T47D (cell line): ENCODE measurements around the gene SIGLEC10.

Experiments used
- DNase-seq, 2 experiments: peaks; one replicate each; pipeline versions ENCODE4 v3.0.0 to v3.0.0-alpha.2; 2011 to 2012; ENCODE audit warnings: low read depth in 1 of 2, low spot score in 1 of 2
- JUND ChIP-seq: IDR thresholded peaks from 2 replicates; pipeline ENCODE4 v1.6.1; 2012; ENCODE audit warnings: low read depth
- in situ Hi-C: cut with HindIII; loops from 2 replicates; pipeline ENCODE4 v1.10.0; 2016; ENCODE audit warnings: low sequenced_read_pairs, low pct_unique_long_range_greater_than_20kb

The SIGLEC10 gene

GRCh38 chr19:51365211-51365964 is 52.1 kb downstream of the SIGLEC10 start:
- in situ Hi-C loops = no loop called here
- no peak for TF ChIP-seq JUND
- peak in 1 of 2 experiments; percentile 28 for DNase-seq

- DNase-seq = no peak
- in situ Hi-C loops = no loop called here
- TF ChIP-seq JUND = no peak
Observed at GRCh38 chr19:51364200-51365106, 53.0 kb downstream of the SIGLEC10 start.

DNA sequence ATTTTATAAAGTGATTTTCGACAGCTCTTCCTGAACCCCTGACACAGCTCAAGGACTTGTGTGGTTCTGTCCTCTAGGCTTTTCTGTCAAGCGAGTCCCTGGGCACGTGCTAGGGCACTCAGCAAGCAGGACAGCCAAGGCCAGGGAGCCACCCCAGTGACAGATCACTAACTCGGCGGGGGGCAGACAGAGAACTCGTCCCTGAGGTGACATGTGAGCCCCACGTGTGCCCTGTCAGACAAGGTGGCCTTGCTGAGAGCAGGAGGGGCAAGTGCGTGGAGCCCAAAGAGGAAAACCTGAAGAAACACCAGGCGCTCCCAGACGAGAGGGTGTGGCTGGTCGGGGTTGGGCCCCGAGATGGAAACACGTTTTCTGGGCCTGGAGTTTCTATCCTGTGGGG is 56.2 kb downstream of the SIGLEC10 start:
- no peak for DNase-seq
- in situ Hi-C loops = no loop called here
- TF ChIP-seq JUND = no peak
